Thyroid gland (tissue), 4 donors: ENCODE measurements around the gene MICOS13. TPM values are rescaled to one million over a fixed set of nuclear protein-coding genes. Genes with fewer than 3 reads are reported as not detected.
"Not testable (repeated sequence)": the region's sequence is repeated elsewhere in the genome, so short reads cannot be mapped to it uniquely, and the experiment has no call there.

Source experiments
- DNase-seq, 2 donors: peaks; one replicate each; pipeline ENCODE4 v3.0.0-alpha.2; 2019
- H3K27ac ChIP-seq, 3 donors: fragments of 200-600 bp; sonication (generic); 1 replicate in 2 of 3; 2 replicates in 1 of 3; pipeline ENCODE4 v1.5.1; 2016 to 2019; ENCODE audit warnings: mild to moderate bottlenecking in 1 of 3, moderate library complexity in 1 of 3
- H3K27me3 ChIP-seq: fragments of 200-600 bp; sonication (generic); one replicate; pipeline ENCODE4 v1.5.1; 2019
- H3K36me3 ChIP-seq, 2 donors: fragments of 200-600 bp; sonication (generic); one replicate each; pipeline ENCODE4 v1.5.1; 2016 to 2019
- H3K4me1 ChIP-seq, 2 donors: fragments of 200-600 bp; sonication (generic); one replicate each; pipeline ENCODE4 v1.5.1; 2017 to 2019
- H3K4me3 ChIP-seq, 3 donors: fragments of 200-600 bp; sonication (generic); replicated peaks in 1 of 3; 1 replicate in 2 of 3; 2 replicates in 1 of 3; pipeline ENCODE4 v1.5.1; 2016; ENCODE audit warnings: mild to moderate bottlenecking in 1 of 3
- H3K9me3 ChIP-seq: fragments of 200-600 bp; sonication (generic); one replicate; pipeline ENCODE4 v1.5.1; 2017
- CTCF ChIP-seq, 6 experiments: fragments of 200-600 bp in 3 of 6; fragments of 450-650 bp in 3 of 6; sonication (generic) in 3 of 6; IDR thresholded peaks; one replicate each; pipeline ENCODE4 v1.5.1; 2016 to 2019; ENCODE audit warnings: antibody characterized with exemption in 6 of 6, mild to moderate bottlenecking in 2 of 6, inconsistent platforms in 1 of 6, moderate library complexity in 1 of 6
- POLR2A ChIP-seq, 2 donors: fragments of 450-650 bp; IDR thresholded peaks; one replicate each; pipeline ENCODE4 v1.6.1; 2017; ENCODE audit warnings: antibody characterized with exemption in 2 of 2, mild to moderate bottlenecking in 2 of 2, moderate library complexity in 1 of 2
- WGBS, 2 donors: methylation state at CpG; one replicate each; pipeline ENCODE4 v1.1.5; 2017; 5-methylcytosine and 5-hydroxymethylcytosine counted together
- intact Hi-C: fragments of 100-400 bp; cut with DNase I; formaldehyde crosslinking; loops from one replicate; pipeline ENCODE4 v1.15.1; 2023
- total RNA-seq, 4 donors: library from RNA; depleted of rRNA; stranded (reverse); fragments of >200 nt; gene quantifications; one replicate each; pipeline ENCODE4 v1.2.3, GENCODE V29; 2016

The MICOS13 gene
- total RNA-seq, 4 donors from 2014 or later, result 20.1 to 68.3 (median 47.2) TPM

- H3K4me1 ChIP-seq, result no peaks in the 10 kb centered on the region
- peaks cover 51 to 59% of the 10 kb centered on the region in 2 donors for H3K36me3 ChIP-seq
- no peak for TF ChIP-seq POLR2A (IDR thresholded peaks at IDR 0.05)
- H3K27ac ChIP-seq, result no peak overlapping the region
- no peak for DNase-seq
- H3K4me3 ChIP-seq, result no peak overlapping the region
- H3K27me3 ChIP-seq, result no peaks in the 10 kb centered on the region
- WGBS, 2 donors, result 76 to 91% methylated on average over 7 to 15 of the region's 16 CpGs
- intact Hi-C loops, result no loop called here
- no peaks in the 10 kb centered on the region for H3K9me3 ChIP-seq
Measured at GRCh38 chr19:5705552-5705951, 25.2 kb upstream of the MICOS13 start.

DNA sequence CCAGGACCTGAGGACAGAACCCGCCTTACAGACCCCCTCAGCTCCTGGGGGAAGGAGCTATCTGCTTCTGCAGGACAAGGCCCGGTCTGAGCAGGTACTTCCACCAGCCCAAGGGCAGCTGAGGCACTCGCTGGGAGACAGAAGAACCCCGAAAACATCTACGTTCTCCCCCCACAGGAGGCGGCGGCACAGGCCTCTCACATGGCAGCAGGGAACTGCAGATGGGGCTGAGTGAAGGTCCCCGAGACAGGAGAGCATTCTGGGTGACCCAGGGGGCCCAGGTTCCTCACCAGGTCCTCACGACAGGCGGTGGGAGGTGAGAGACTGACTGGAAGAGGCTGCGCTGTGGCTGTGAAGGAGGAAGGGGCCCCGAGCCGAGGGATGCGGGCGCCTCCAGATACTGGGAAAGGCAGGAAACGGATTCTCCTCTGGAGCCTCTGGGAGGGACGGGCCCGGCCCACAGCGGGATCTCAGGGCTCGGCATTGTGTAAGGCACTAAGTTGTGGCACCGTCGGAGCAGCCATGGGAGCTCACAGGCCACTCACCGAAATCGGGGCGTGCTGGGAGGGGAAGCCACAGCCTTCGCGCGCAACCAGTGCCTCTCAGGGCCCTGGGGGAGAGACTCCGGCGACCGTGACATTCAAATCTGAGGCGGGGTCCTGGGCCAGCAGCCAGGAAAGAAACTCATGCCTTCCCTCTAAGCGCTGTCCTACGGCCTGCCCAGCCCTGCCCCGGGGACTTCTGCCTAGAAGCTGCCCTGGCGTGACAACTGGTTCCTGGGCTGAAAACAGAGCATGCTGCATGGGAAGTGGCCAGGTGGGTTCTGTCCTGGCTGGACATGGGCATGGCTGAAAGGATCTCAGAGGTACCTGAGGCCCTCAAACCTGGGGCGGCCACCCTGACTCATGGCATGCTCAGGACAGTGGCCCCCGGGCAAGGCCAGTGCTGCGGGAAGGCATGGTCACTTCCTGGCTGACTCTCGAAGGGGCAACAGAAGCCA is 23.8 kb upstream of the MICOS13 start:
- 95 to 96% methylated on average over 29 to 35 of the region's 40 CpGs for WGBS, 2 donors
- intact Hi-C loops, result no loop called here
- Histone ChIP-seq H3K27ac (no peak overlapping the region), H3K4me1 (no peaks in the 10 kb centered on the region), H3K36me3 (peaks cover 46 to 65% of the 10 kb centered on the region in 2 donors), H3K27me3 (no peaks in the 10 kb centered on the region), H3K4me3 (no peak overlapping the region), H3K9me3 (no peaks in the 10 kb centered on the region)
- DNase-seq, result no peak
- TF ChIP-seq CTCF (IDR thresholded peaks at IDR 0.05), result no peak
- TF ChIP-seq POLR2A (IDR thresholded peaks at IDR 0.05), result no peak

GRCh38 chr19:5702053-5702410 is 21.7 kb upstream of the MICOS13 start:
- intact Hi-C loops, H3K9me3 ChIP-seq, DNase-seq, H3K4me1 ChIP-seq, H3K27me3 ChIP-seq, H3K4me3 ChIP-seq, H3K27ac ChIP-seq: not testable (repeated sequence)
- 100% methylated on average over 2 of the region's 28 CpGs; no CpG with 5 or more reads in 1 of the 2 donors for WGBS, 2 donors
- H3K36me3 ChIP-seq, result peaks cover 40 to 61% of the 10 kb centered on the region in 2 donors

- WGBS, 2 donors, result 96 to 97% methylated on average over 9 to 16 of the region's 22 CpGs
- no peak for TF ChIP-seq POLR2A (IDR thresholded peaks at IDR 0.05)
- no peak for TF ChIP-seq CTCF (IDR thresholded peaks at IDR 0.05)
- H3K36me3 ChIP-seq, result peaks cover 37 to 58% of the 10 kb centered on the region in 2 donors
- no peak overlapping the region for H3K4me3 ChIP-seq
- H3K27me3 ChIP-seq, result no peaks in the 10 kb centered on the region
- no peaks in the 10 kb centered on the region for H3K9me3 ChIP-seq
- no peak overlapping the region for H3K27ac ChIP-seq
- intact Hi-C loops, result no loop called here
- DNase-seq, result no peak
- no peaks in the 10 kb centered on the region for H3K4me1 ChIP-seq
Measured at GRCh38 chr19:5700455-5701092, 20.3 kb upstream of the MICOS13 start.

- peaks cover 45 to 61% of the 10 kb centered on the region in 2 donors for H3K36me3 ChIP-seq
- H3K27me3 ChIP-seq, result no peaks in the 10 kb centered on the region
- no peaks in the 10 kb centered on the region for H3K9me3 ChIP-seq
- no peak overlapping the region for H3K27ac ChIP-seq
- TF ChIP-seq POLR2A (IDR thresholded peaks at IDR 0.05), result no peak
- no peak for TF ChIP-seq CTCF (IDR thresholded peaks at IDR 0.05)
- WGBS, 2 donors, result 95% methylated on average over 29 to 32 of the region's 38 CpGs
- intact Hi-C loops, result loop anchor here (10.0 kb wide), 1 partner anchor 74 kb away; the partner anchor contains the start of genes SAFB and SAFB2
- no peak overlapping the region for H3K4me3 ChIP-seq
- no peaks in the 10 kb centered on the region for H3K4me1 ChIP-seq
- no peak for DNase-seq
Measured at GRCh38 chr19:5698635-5699422, 18.5 kb upstream of the MICOS13 start.
